PC-3 (cell line): ENCODE results near the gene LEMD2. TPM values are rescaled to one million over a fixed set of nuclear protein-coding genes. Genes with fewer than 3 reads are reported as not detected.

ENCODE experiments used
- ATAC-seq: fragments of 200-7000 bp; cut with Tn5 transposase; 2 replicates; pipeline ENCODE4 v1.9.1; 2020; ENCODE audit warnings: mild to moderate bottlenecking, moderate library complexity
- BruUV-seq: library from RNA; stranded (reverse); fragments of 400-500 nt; replicated peaks from 2 replicates; lab custom pipeline; 2021; lab: Mats Ljungman, UMichigan
- CTCF ChIA-PET: fragments of 300-600 bp; sonication (Branson Sonifier 250); formaldehyde crosslinking; loops from one replicate; lab custom pipeline; 2022; ENCODE audit warnings: antibody characterized with exemption; lab: Charles Lee
- POLR2A ChIA-PET: fragments of 300-600 bp; sonication (Branson Sonifier 250); formaldehyde crosslinking; loops from one replicate; lab custom pipeline; 2022; ENCODE audit warnings: antibody characterized with exemption; ENCODE audit not compliant: unreplicated experiment; lab: Charles Lee
- DNase-seq: peaks from one replicate; pipeline ENCODE4 v3.0.0-alpha.2; 2015
- H2AFZ ChIP-seq: fragments of 300-600 bp; sonication (generic); 2 replicates; pipeline ENCODE4 v1.6.0; 2016; ENCODE audit warnings: antibody characterized with exemption, low read length
- H3F3A ChIP-seq: fragments of 300-600 bp; sonication (generic); one replicate; pipeline ENCODE4 v1.6.0; 2017; ENCODE audit warnings: antibody characterized with exemption, low read length, control low read depth, mild to moderate bottlenecking; ENCODE audit not compliant: unreplicated experiment
- H3K27ac ChIP-seq: fragments of 300-600 bp; sonication (generic); 2 replicates; pipeline ENCODE4 v1.5.1; 2016; ENCODE audit warnings: mild to moderate bottlenecking, low read length
- H3K27me3 ChIP-seq: fragments of 300-600 bp; sonication (generic); 2 replicates; pipeline ENCODE4 v1.6.1; 2016; ENCODE audit warnings: low read length, mixed read lengths
- H3K36me3 ChIP-seq: fragments of 300-600 bp; sonication (generic); 2 replicates; pipeline ENCODE4 v1.6.1; 2016; ENCODE audit warnings: low read depth, mixed run types, low read length, mixed read lengths
- H3K4me1 ChIP-seq: fragments of 300-600 bp; sonication (generic); 2 replicates; pipeline ENCODE4 v1.5.1; 2016; ENCODE audit warnings: low read length; ENCODE audit not compliant: insufficient read depth
- H3K4me2 ChIP-seq: fragments of 300-600 bp; sonication (generic); 2 replicates; pipeline ENCODE4 v1.6.0; 2016; ENCODE audit warnings: low read length
- H3K4me3 ChIP-seq: fragments of 300-600 bp; sonication (generic); 2 replicates; pipeline ENCODE4 v1.5.1; 2016; ENCODE audit warnings: mild to moderate bottlenecking, low read length, mixed read lengths
- H3K79me2 ChIP-seq: fragments of 300-600 bp; sonication (generic); 2 replicates; pipeline ENCODE4 v1.6.1; 2017; ENCODE audit warnings: low read length, mixed read lengths
- H3K9ac ChIP-seq: fragments of 300-600 bp; sonication (generic); 2 replicates; pipeline ENCODE4 v1.6.0; 2016; ENCODE audit warnings: mild to moderate bottlenecking, low read length
- H3K9me2 ChIP-seq: fragments of 300-600 bp; sonication (generic); replicated peaks from 2 replicates; pipeline ENCODE4 v1.6.1; 2016; ENCODE audit warnings: mixed run types, low read length, mixed read lengths
- H3K9me3 ChIP-seq: fragments of 300-600 bp; sonication (generic); 2 replicates; pipeline ENCODE4 v1.6.1; 2016; ENCODE audit warnings: low read length, mixed read lengths
- H4K20me1 ChIP-seq: fragments of 300-600 bp; sonication (generic); 2 replicates; pipeline ENCODE4 v1.6.1; 2016; ENCODE audit warnings: low read length, mixed read lengths
- EZH2 ChIP-seq: fragments of 300-600 bp; sonication (generic); IDR thresholded peaks from one replicate; pipeline ENCODE4 v1.6.1; 2017; ENCODE audit warnings: antibody characterized with exemption, mild to moderate bottlenecking, low read length; ENCODE audit not compliant: unreplicated experiment
- EZH2phosphoT487 ChIP-seq: fragments of 300-600 bp; sonication (generic); IDR thresholded peaks from 2 replicates; pipeline ENCODE4 v1.6.1; 2018; ENCODE audit warnings: mild to moderate bottlenecking, antibody characterized with exemption, low read length, borderline replicate concordance
- intact Hi-C: fragments of 100-400 bp; cut with micrococcal nuclease; formaldehyde crosslinking; loops from 2 replicates; pipeline ENCODE4 v1.9.0; 2023
- total RNA-seq: library from RNA; depleted of rRNA; stranded (reverse); fragments of >200 nt; gene quantifications from 2 replicates; pipeline ENCODE4 v1.2.3, GENCODE V29; 2014
- TF ChIP-seq, protein P1 (sequence below): fragments of 300-600 bp; sonication (generic); conservative IDR thresholded peaks from 2 replicates; pipeline ENCODE4 v1.5.1; 2017; ENCODE audit warnings: antibody characterized with exemption, low read depth, mild to moderate bottlenecking, low read length

Gene LEMD2
- total RNA-seq, 1 experiment from 2014 or later = 54.5 TPM

DNA sequence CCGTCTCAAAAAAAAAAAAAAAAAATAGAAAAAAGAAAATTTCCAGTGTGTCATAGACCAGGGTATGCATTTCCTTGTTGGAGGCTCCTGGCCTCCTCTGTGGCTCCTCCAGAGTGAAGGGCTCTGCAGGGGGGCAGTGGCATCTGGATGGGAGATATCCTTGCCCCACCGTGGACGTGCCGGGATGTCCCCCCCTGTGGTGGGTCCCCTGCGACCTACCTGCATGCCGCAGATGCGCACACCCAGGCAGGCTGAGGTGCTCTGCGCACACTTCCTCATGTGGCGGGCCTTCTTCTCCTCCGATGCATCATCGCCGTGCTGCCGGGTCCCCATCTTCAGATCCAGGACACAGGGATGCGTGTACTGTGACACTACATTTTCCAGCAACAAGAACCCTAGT, 63.7 kb downstream of the LEMD2 start:
- Histone ChIP-seq H3K79me2 (no peaks in the 10 kb centered on the region), H3K36me3 (no peaks in the 10 kb centered on the region), H4K20me1 (no peaks in the 10 kb centered on the region), H3K9me3 (no peaks in the 10 kb centered on the region), H2AFZ (no peak overlapping the region), H3K4me2 (no peak overlapping the region), H3K9me2 (no peaks in the 10 kb centered on the region), H3K9ac (no peak overlapping the region), H3K4me3 (no peak overlapping the region), H3K27me3 (peaks cover 19% of the 10 kb centered on the region), H3F3A (no peaks in the 10 kb centered on the region), H3K4me1 (peaks cover 16% of the 10 kb centered on the region), H3K27ac (no peak overlapping the region)
- no TSS peak for BruUV-seq
- DNase-seq (no peak), ATAC-seq (no peak)
- TF ChIP-seq EZH2phosphoT487 (no peak), EZH2 (no peak)
- TF ChIP-seq, protein P1, sequence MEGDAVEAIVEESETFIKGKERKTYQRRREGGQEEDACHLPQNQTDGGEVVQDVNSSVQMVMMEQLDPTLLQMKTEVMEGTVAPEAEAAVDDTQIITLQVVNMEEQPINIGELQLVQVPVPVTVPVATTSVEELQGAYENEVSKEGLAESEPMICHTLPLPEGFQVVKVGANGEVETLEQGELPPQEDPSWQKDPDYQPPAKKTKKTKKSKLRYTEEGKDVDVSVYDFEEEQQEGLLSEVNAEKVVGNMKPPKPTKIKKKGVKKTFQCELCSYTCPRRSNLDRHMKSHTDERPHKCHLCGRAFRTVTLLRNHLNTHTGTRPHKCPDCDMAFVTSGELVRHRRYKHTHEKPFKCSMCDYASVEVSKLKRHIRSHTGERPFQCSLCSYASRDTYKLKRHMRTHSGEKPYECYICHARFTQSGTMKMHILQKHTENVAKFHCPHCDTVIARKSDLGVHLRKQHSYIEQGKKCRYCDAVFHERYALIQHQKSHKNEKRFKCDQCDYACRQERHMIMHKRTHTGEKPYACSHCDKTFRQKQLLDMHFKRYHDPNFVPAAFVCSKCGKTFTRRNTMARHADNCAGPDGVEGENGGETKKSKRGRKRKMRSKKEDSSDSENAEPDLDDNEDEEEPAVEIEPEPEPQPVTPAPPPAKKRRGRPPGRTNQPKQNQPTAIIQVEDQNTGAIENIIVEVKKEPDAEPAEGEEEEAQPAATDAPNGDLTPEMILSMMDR = no peak
- ChIA-PET POLR2A (no interaction called here), CTCF (no interaction called here)
- intact Hi-C loops = no loop called here

DNA sequence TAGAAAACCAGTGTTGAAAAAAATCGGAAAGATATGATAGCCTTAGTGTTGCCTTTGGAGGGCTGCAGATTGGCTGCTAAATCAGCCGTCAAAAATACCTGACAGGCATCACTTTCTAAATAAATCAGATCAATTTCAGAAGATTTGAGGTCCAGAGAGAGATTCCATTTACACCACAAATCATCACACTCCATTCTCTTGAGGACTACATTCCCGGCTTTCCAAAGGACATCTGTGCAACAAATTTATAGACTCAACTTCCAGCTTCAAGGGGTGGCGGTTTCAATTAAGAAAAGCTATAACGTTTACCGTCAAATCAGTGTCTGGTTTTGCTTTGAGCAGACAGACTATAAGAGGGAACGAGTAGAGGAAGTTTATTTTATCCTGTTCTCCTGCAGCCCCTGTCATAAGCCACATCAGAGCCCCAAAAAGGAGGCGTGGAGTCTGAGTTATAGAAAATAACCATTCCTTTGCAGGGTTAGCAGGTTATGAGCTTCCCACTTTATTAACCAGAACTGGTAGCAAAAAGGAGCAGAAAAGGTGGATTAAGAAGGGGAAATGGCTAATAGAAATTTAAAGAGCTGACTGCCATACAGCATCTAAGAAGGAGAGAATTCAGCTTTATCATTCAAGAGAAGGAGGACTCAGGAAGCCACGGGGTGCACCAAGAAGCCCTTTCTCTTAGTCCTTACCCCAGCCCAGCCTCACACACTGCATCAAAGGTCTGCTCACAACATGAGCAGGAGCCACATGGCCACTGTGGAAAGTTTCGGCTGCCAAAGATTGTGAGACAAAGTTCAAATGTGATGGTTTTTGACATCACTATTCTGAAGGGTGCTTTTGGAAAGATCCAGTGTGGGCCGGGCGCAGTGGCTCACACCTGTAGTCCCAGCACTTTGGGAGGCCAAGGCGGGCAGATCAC, 64.6 kb downstream of the LEMD2 start:
- no peaks in the 10 kb centered on the region for H3K9me3 ChIP-seq
- H4K20me1 ChIP-seq = no peaks in the 10 kb centered on the region
- H3K27ac ChIP-seq = no peak overlapping the region
- ChIA-PET CTCF (no interaction called here), POLR2A (no interaction called here)
- BruUV-seq = no TSS peak
- H3K27me3 ChIP-seq = peaks cover 19% of the 10 kb centered on the region
- no peak overlapping the region for H3K4me2 ChIP-seq
- H3K9me2 ChIP-seq = no peaks in the 10 kb centered on the region
- TF ChIP-seq, protein P1 = no peak
- TF ChIP-seq EZH2 (no peak), EZH2phosphoT487 (no peak)
- H3K79me2 ChIP-seq = no peaks in the 10 kb centered on the region
- DNase-seq = no peak
- H3K4me3 ChIP-seq = no peak overlapping the region
- intact Hi-C loops = no loop called here
- no peaks in the 10 kb centered on the region for H3F3A ChIP-seq
- peaks cover 16% of the 10 kb centered on the region for H3K4me1 ChIP-seq
- H3K36me3 ChIP-seq = no peaks in the 10 kb centered on the region
- no peak overlapping the region for H3K9ac ChIP-seq
- ATAC-seq = no peak
- H2AFZ ChIP-seq = no peak overlapping the region
